ENCODE measurements around the gene CT45A8. TPM values are rescaled to one million over a fixed set of nuclear protein-coding genes. Genes with fewer than 3 reads are reported as not detected.
"Not testable (repeated sequence)": the region's sequence is repeated elsewhere in the genome, so short reads cannot be mapped to it uniquely, and the experiment has no call there.

The CT45A8 gene
- total RNA-seq, 1 experiment from 2014 or later, result not detected

DNA sequence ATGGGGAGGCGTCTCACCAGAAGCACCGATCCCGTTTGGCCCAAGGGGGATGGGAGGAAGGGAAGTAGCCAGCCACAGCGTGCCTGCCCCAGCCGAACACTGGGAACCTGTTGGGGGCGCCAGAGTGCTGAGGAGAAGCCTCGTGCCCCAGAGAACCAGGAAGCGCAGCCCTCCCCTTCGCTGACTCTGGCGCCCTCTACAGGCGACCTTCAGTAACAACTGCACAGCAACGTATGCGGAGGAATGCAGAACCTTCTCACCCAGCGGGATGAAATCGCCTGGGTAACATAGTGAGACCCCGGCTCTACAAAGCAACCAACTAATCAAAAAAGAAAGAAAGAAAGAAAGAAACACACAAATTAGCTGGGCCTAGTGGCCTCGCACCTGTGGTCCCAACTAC, 17.2 kb downstream of the CT45A8 start, which contains the start of gene CT45A7:
TSS of gene CT45A7 (minus strand) at position 101 of the 400 bp plus-strand sequence. CDS start 3,747 bp downstream, outside the sequence.
- intact Hi-C loops (cut with micrococcal nuclease); H3F3A ChIP-seq (ENCODE audit: low read length, unreplicated experiment); H4K20me1 ChIP-seq (ENCODE audit: low read length); DNase-seq; H3K27ac ChIP-seq (ENCODE audit: low read length); H2AFZ ChIP-seq (ENCODE audit: low read length); H3K4me1 ChIP-seq (ENCODE audit: insufficient read depth, low read length); CTCF ChIA-PET; H3K4me2 ChIP-seq (ENCODE audit: low read length); BruUV-seq (replicated peaks); H3K36me3 ChIP-seq (ENCODE audit: low read depth, low read length); POLR2A ChIA-PET (ENCODE audit: unreplicated experiment); H3K79me2 ChIP-seq (ENCODE audit: low read length); H3K4me3 ChIP-seq (ENCODE audit: low read length); H3K9me3 ChIP-seq (ENCODE audit: low read length); ATAC-seq; H3K9ac ChIP-seq (ENCODE audit: low read length); H3K27me3 ChIP-seq (ENCODE audit: low read length); H3K9me2 ChIP-seq (replicated peaks; ENCODE audit: low read length): not testable (repeated sequence)

DNA sequence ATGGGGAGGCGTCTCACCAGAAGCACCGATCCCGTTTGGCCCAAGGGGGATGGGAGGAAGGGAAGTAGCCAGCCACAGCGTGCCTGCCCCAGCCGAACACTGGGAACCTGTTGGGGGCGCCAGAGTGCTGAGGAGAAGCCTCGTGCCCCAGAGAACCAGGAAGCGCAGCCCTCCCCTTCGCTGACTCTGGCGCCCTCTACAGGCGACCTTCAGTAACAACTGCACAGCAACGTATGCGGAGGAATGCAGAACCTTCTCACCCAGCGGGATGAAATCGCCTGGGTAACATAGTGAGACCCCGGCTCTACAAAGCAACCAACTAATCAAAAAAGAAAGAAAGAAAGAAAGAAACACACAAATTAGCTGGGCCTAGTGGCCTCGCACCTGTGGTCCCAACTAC, 34.4 kb downstream of the CT45A8 start, which contains the start of gene CT45A2:
TSS of gene CT45A2 (minus strand) at position 101 of the 400 bp plus-strand sequence. CDS start 3,747 bp downstream, outside the sequence.
- POLR2A ChIA-PET (ENCODE audit: unreplicated experiment); BruUV-seq (replicated peaks); H3K79me2 ChIP-seq (ENCODE audit: low read length): not testable (repeated sequence)

DNA sequence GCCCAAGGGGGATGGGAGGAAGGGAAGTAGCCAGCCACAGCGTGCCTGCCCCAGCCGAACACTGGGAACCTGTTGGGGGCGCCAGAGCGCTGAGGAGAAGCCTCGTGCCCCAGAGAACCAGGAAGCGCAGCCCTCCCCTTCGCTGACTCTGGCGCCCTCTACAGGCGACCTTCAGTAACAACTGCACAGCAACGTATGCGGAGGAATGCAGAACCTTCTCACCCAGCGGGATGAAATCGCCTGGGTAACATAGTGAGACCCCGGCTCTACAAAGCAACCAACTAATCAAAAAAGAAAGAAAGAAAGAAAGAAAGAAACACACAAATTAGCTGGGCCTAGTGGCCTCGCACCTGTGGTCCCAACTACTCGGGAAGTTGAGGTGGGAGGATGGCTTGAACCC, 51.7 kb downstream of the CT45A8 start, which contains the start of gene CT45A6:
TSS of gene CT45A6 (minus strand) at position 101 of the 400 bp plus-strand sequence. CDS start 3,794 bp downstream, outside the sequence.
- H3K9ac ChIP-seq (ENCODE audit: low read length); H2AFZ ChIP-seq (ENCODE audit: low read length); POLR2A ChIA-PET (ENCODE audit: unreplicated experiment); ATAC-seq; H3K27ac ChIP-seq (ENCODE audit: low read length); H3K79me2 ChIP-seq (ENCODE audit: low read length); H3K27me3 ChIP-seq (ENCODE audit: low read length); DNase-seq; intact Hi-C loops (cut with micrococcal nuclease); H4K20me1 ChIP-seq (ENCODE audit: low read length); BruUV-seq (replicated peaks); H3K9me2 ChIP-seq (replicated peaks; ENCODE audit: low read length); H3K4me3 ChIP-seq (ENCODE audit: low read length); H3K4me2 ChIP-seq (ENCODE audit: low read length); H3K36me3 ChIP-seq (ENCODE audit: low read depth, low read length); H3K9me3 ChIP-seq (ENCODE audit: low read length); CTCF ChIA-PET; H3K4me1 ChIP-seq (ENCODE audit: insufficient read depth, low read length); H3F3A ChIP-seq (ENCODE audit: low read length, unreplicated experiment): not testable (repeated sequence)

More for the DNA sequence above, 34.4 kb downstream of the CT45A8 start, which contains the start of gene CT45A2:
- intact Hi-C loops (cut with micrococcal nuclease); CTCF ChIA-PET; H3K4me3 ChIP-seq (ENCODE audit: low read length); H3K4me2 ChIP-seq (ENCODE audit: low read length); ATAC-seq; H3K9me3 ChIP-seq (ENCODE audit: low read length); H3F3A ChIP-seq (ENCODE audit: low read length, unreplicated experiment); H3K9me2 ChIP-seq (replicated peaks; ENCODE audit: low read length); H3K27ac ChIP-seq (ENCODE audit: low read length); H3K9ac ChIP-seq (ENCODE audit: low read length); H3K36me3 ChIP-seq (ENCODE audit: low read depth, low read length); H2AFZ ChIP-seq (ENCODE audit: low read length); DNase-seq; H3K27me3 ChIP-seq (ENCODE audit: low read length); H4K20me1 ChIP-seq (ENCODE audit: low read length); H3K4me1 ChIP-seq (ENCODE audit: insufficient read depth, low read length): not testable (repeated sequence)

Other genes starting within 250 kb of the CT45A8 start
- gene CT45A1, start 140.9 kb downstream of the CT45A8 start, total RNA-seq (2014; rRNA removed), result not detected in 2 replicates
- not detected in 2 replicates for gene CT45A3, start 86.3 kb downstream of the CT45A8 start, total RNA-seq (2014; rRNA removed)
- not detected in 2 replicates for gene CT45A5, start 69.0 kb downstream of the CT45A8 start, total RNA-seq (2014; rRNA removed)
- gene CT45A6, start 51.8 kb downstream of the CT45A8 start, total RNA-seq (2014; rRNA removed), result not detected in 2 replicates
- not detected in 2 replicates for gene CT45A2, start 34.5 kb downstream of the CT45A8 start, total RNA-seq (2014; rRNA removed)
- gene CT45A7, start 17.3 kb downstream of the CT45A8 start, total RNA-seq (2014; rRNA removed), result not detected in 2 replicates
- gene CT45A9, start 17.3 kb upstream of the CT45A8 start, total RNA-seq (2014; rRNA removed), result not detected in 2 replicates
- gene CT45A10, start 38.9 kb upstream of the CT45A8 start, total RNA-seq (2014; rRNA removed), result not detected in 2 replicates
- not detected in 2 replicates for gene SAGE1, start 39.2 kb upstream of the CT45A8 start, total RNA-seq (2014; rRNA removed)
- gene MMGT1, start 119.5 kb upstream of the CT45A8 start, total RNA-seq (2014; rRNA removed), result 20.7 and 23.1 TPM in 2 replicates
- gene SLC9A6, start 130.9 kb upstream of the CT45A8 start, total RNA-seq (2014; rRNA removed), result 13.4 and 14.4 TPM in 2 replicates